HCT116 (cell line): Measurements from ENCODE around the gene RAB5IF. TPM values are rescaled to one million over a fixed set of nuclear protein-coding genes. Genes with fewer than 3 reads are reported as not detected.

Experiments used
- ATAC-seq: fragments of 200-7000 bp; cut with Tn5 transposase; 2 replicates; pipeline ENCODE4 v1.9.1; 2020; ENCODE audit warnings: mild to moderate bottlenecking, moderate library complexity
- BruUV-seq: library from RNA; stranded (reverse); fragments of 400-500 nt; replicated peaks from 2 replicates; lab custom pipeline; 2021; lab: Mats Ljungman, UMichigan
- CTCF ChIA-PET: fragments of 300-600 bp; sonication (Branson Sonifier 250); formaldehyde crosslinking; loops from one replicate; lab custom pipeline; 2021; ENCODE audit warnings: antibody characterized with exemption; lab: Charles Lee
- POLR2A ChIA-PET: fragments of 300-600, 350-600 bp; sonication (Branson Sonifier 250); formaldehyde crosslinking; loops from one replicate; lab custom pipeline; 2021; ENCODE audit warnings: antibody characterized with exemption; lab: Charles Lee
- RAD21 ChIA-PET, 2 experiments: fragments of 300-600 bp; sonication (Branson Sonifier 250); formaldehyde crosslinking; loops; one replicate each; lab custom pipeline; 2023; ENCODE audit warnings: low total read pairs in 2 of 2; ENCODE audit not compliant: uncharacterized antibody in 2 of 2, unreplicated experiment in 2 of 2, low non-redundant PET in 1 of 2; lab: Charles Lee
- DNase-seq: peaks from one replicate; pipeline ENCODE4 v3.0.0-alpha.2; 2010; ENCODE audit warnings: low read depth, low spot score
- H2AFZ ChIP-seq: fragments of 200-600 bp; shearing (Covaris generic), sonication (generic); 2 replicates; pipeline ENCODE4 v1.6.1; 2017; ENCODE audit warnings: low read depth, mixed run types, mixed read lengths, antibody characterized with exemption, low read length; ENCODE audit not compliant: poor library complexity, severe bottlenecking
- H3K27ac ChIP-seq: 2 replicates; pipeline ENCODE4 v1.5.1; 2012; ENCODE audit warnings: low read depth, low read length
- H3K27me3 ChIP-seq: fragments of 200-600 bp; sonication (generic); 2 replicates; pipeline ENCODE4 v1.6.1; 2016; ENCODE audit warnings: mixed run types, low read length, mixed read lengths; ENCODE audit not compliant: insufficient read depth
- H3K36me3 ChIP-seq, 2 experiments: fragments of 200-500 bp in 1 of 2; fragments of 200-600 bp in 1 of 2; sonication (Bioruptor generic) in 1 of 2; sonication (generic) in 1 of 2; 2 replicates each; pipeline versions ENCODE4 v1.5.1 to v1.6.1; 2014 to 2016; ENCODE audit warnings: low read length in 2 of 2, inconsistent platforms in 1 of 2, mixed read lengths in 1 of 2, mixed run types in 1 of 2; ENCODE audit not compliant: insufficient read depth in 2 of 2, control insufficient read depth in 1 of 2
- H3K4me1 ChIP-seq, 2 experiments: fragments of 200-600 bp in 1 of 2; sonication (generic) in 1 of 2; 2 replicates each; pipeline versions ENCODE4 v1.5.1 to v1.6.1; 2012 to 2017; ENCODE audit warnings: low read length in 2 of 2, inconsistent platforms in 1 of 2, mild to moderate bottlenecking in 1 of 2, mixed read lengths in 1 of 2, mixed run types in 1 of 2, moderate library complexity in 1 of 2; ENCODE audit not compliant: insufficient read depth in 2 of 2, control insufficient read depth in 1 of 2
- H3K4me2 ChIP-seq: fragments of 200-600 bp; sonication (generic); 2 replicates; pipeline ENCODE4 v1.6.1; 2017; ENCODE audit warnings: mixed run types, low read length, mixed read lengths
- H3K4me3 ChIP-seq, 2 experiments: fragments of 200-600 bp in 1 of 2; sonication (generic) in 1 of 2; replicated peaks in 1 of 2; 2 replicates each; pipeline ENCODE4 v1.5.1; 2011 to 2016; ENCODE audit warnings: low read length in 2 of 2, control low read depth in 1 of 2, low read depth in 1 of 2, mild to moderate bottlenecking in 1 of 2, mixed read lengths in 1 of 2, mixed run types in 1 of 2
- H3K79me2 ChIP-seq: fragments of 200-600 bp; sonication (generic); 2 replicates; pipeline ENCODE4 v1.6.1; 2017; ENCODE audit warnings: mild to moderate bottlenecking, mixed run types, low read length, moderate library complexity, mixed read lengths; ENCODE audit not compliant: insufficient read depth
- H3K9ac ChIP-seq: fragments of 200-600 bp; sonication (generic); 2 replicates; pipeline ENCODE4 v1.6.1; 2016; ENCODE audit warnings: low read length, mixed read lengths
- H3K9me2 ChIP-seq: fragments of 200-600 bp; sonication (generic), shearing (Covaris generic); 2 replicates; pipeline ENCODE4 v1.6.1; 2017; ENCODE audit warnings: mixed run types, mild to moderate bottlenecking, moderate library complexity; ENCODE audit not compliant: insufficient read depth
- H3K9me3 ChIP-seq, 2 experiments: fragments of 200-500 bp in 1 of 2; fragments of 200-600 bp in 1 of 2; sonication (Bioruptor generic) in 1 of 2; sonication (generic) in 1 of 2; 2 replicates each; pipeline ENCODE4 v1.6.1; 2014 to 2017; ENCODE audit warnings: low read length in 2 of 2, mixed read lengths in 2 of 2, inconsistent platforms in 1 of 2, low read depth in 1 of 2, mild to moderate bottlenecking in 1 of 2, mixed run types in 1 of 2, moderate library complexity in 1 of 2; ENCODE audit not compliant: control insufficient read depth in 1 of 2, insufficient read depth in 1 of 2
- H4K20me1 ChIP-seq: fragments of 200-600 bp; sonication (generic), shearing (Covaris generic); 2 replicates; pipeline ENCODE4 v1.6.1; 2017; ENCODE audit warnings: mixed run types, mild to moderate bottlenecking, moderate library complexity; ENCODE audit not compliant: insufficient read depth
- EGR1 ChIP-seq: IDR thresholded peaks from 2 replicates; pipeline ENCODE4 v1.6.1; 2012; ENCODE audit warnings: low read depth
- ELF1 ChIP-seq: IDR thresholded peaks from 2 replicates; pipeline ENCODE4 v1.6.1; 2012; ENCODE audit warnings: low read depth, borderline replicate concordance
- EZH2 ChIP-seq: fragments of 200-600 bp; sonication (generic); IDR thresholded peaks from 2 replicates; pipeline ENCODE4 v1.6.1; 2017; ENCODE audit warnings: antibody characterized with exemption, mixed run types
- EZH2phosphoT487 ChIP-seq: fragments of 200-600 bp; IDR thresholded peaks from 2 replicates; pipeline ENCODE4 v1.6.1; 2018; ENCODE audit warnings: antibody characterized with exemption, borderline replicate concordance
- POLR2A ChIP-seq: IDR thresholded peaks from 2 replicates; pipeline ENCODE4 v1.7.0; 2011; ENCODE audit warnings: borderline replicate concordance; ENCODE audit not compliant: insufficient read depth, insufficient read length; ENCODE audit errors: extremely low read depth
- RAD21 ChIP-seq: IDR thresholded peaks from 2 replicates; pipeline ENCODE4 v1.6.1; 2012; ENCODE audit warnings: low read depth, mild to moderate bottlenecking
- SIN3A ChIP-seq: IDR thresholded peaks from 2 replicates; pipeline ENCODE4 v1.6.1; 2012; ENCODE audit warnings: low read depth
- YY1 ChIP-seq: IDR thresholded peaks from 2 replicates; pipeline ENCODE4 v1.6.1; 2011; ENCODE audit warnings: low read length, low read depth, moderate library complexity, mild to moderate bottlenecking; ENCODE audit not compliant: insufficient replicate concordance; ENCODE audit errors: extremely low read depth
- ZFX ChIP-seq: fragments of 450-650 bp; IDR thresholded peaks from 2 replicates; pipeline ENCODE4 v1.6.1; 2017
- intact Hi-C: fragments of 100-400 bp; cut with micrococcal nuclease; formaldehyde crosslinking; loops from 2 replicates; pipeline ENCODE4 v1.10.0; 2022
- total RNA-seq: library from RNA; stranded (reverse); gene quantifications from one replicate; pipeline ENCODE4 v1.2.1, GENCODE V29; 2021; ENCODE audit not compliant: unreplicated experiment
- TF ChIP-seq, protein P1 (sequence below), 3 experiments: fragments of 200-600 bp in 1 of 3; sonication (generic) in 1 of 3; IDR thresholded peaks in 2 of 3; conservative IDR thresholded peaks in 1 of 3; 2 replicates each; pipeline ENCODE4 v1.5.1; 2012 to 2017; ENCODE audit warnings: low read depth in 2 of 3, low read length in 2 of 3, antibody characterized with exemption in 1 of 3, borderline replicate concordance in 1 of 3, control low read depth in 1 of 3, mild to moderate bottlenecking in 1 of 3, mixed read lengths in 1 of 3, mixed run types in 1 of 3, moderate library complexity in 1 of 3; ENCODE audit not compliant: insufficient read depth in 1 of 3
- TF ChIP-seq, protein P2 (sequence below): IDR thresholded peaks from 2 replicates; pipeline ENCODE4 v1.6.1; 2012

RAB5IF gene
- total RNA-seq, 1 experiment from 2014 or later = 82.9 TPM

DNA sequence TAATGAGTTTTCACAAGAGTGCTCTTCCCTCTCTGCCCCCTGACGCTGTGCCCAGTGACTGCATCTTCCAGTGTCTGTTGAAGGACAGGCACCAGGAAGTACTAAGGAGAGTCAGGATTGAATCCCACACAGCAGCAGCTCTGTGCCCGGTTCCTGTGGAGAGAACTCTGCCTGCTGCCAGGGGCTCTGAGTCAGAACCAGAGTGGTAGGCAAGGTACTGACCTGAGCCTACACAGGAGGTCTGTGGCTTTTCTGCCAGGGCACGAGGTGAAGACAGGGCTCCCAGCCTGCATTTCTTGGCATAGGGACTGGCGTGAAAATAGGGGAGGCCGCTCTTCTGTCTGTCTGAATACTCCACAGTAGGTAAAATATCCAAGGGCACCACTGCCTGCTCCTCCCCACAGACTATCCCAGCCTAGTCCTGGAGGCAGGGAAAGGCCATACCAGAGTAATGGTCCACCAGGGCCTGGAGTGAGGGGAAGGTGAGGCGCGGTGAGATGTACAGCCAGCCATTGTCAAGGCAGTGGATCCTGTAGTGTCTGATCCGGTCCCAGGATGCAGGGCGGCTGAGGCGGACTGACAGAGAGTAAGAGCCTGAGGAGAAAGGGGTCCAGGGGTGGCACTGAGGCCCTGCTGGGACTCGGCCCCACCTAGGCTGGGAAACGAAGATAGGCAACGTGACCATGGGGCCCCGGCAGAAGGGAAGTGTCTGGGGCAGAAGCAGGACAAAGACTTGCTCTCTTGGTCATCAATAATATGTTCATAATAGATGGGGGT lies 9.4 kb downstream of the RAB5IF start:
- CTCF ChIA-PET = interaction anchor here (1.1 kb wide), 1 partner anchor 9 kb away, joined by 3 read pairs; the partner anchor contains the start of gene RAB5IF

More for the DNA sequence above, 9.4 kb downstream of the RAB5IF start:
- H3K4me2 ChIP-seq = no peak overlapping the region
- peaks cover 6% of the 10 kb centered on the region; the same call in 1 of the 2 replicates for H3K79me2 ChIP-seq
- H3K27me3 ChIP-seq = no peaks in the 10 kb centered on the region
- no peak overlapping the region for H2AFZ ChIP-seq
- H4K20me1 ChIP-seq = peaks cover 5% of the 10 kb centered on the region; the same call in 1 of the 2 replicates
- DNase-seq = no peak
- ATAC-seq = no peak
- ChIA-PET RAD21 (no interaction called here), POLR2A (no interaction called here)
- no peak overlapping the region for H3K9ac ChIP-seq
- peaks cover 28 to 30% of the 10 kb centered on the region in 2 experiments for H3K36me3 ChIP-seq
- no TSS peak for BruUV-seq
- H3K4me1 ChIP-seq = peaks cover 0 to 13% of the 10 kb centered on the region in 2 experiments; a peak in 2 of 4 replicates
- no peaks in the 10 kb centered on the region for H3K9me2 ChIP-seq
- no peaks in the 10 kb centered on the region for H3K9me3 ChIP-seq
- intact Hi-C loops = loop anchor here (10.0 kb wide), 2 partner anchors 270 to 300 kb away; no protein-coding TSS in a partner anchor
- H3K4me3 ChIP-seq = no peak overlapping the region
- TF ChIP-seq, protein P1, sequence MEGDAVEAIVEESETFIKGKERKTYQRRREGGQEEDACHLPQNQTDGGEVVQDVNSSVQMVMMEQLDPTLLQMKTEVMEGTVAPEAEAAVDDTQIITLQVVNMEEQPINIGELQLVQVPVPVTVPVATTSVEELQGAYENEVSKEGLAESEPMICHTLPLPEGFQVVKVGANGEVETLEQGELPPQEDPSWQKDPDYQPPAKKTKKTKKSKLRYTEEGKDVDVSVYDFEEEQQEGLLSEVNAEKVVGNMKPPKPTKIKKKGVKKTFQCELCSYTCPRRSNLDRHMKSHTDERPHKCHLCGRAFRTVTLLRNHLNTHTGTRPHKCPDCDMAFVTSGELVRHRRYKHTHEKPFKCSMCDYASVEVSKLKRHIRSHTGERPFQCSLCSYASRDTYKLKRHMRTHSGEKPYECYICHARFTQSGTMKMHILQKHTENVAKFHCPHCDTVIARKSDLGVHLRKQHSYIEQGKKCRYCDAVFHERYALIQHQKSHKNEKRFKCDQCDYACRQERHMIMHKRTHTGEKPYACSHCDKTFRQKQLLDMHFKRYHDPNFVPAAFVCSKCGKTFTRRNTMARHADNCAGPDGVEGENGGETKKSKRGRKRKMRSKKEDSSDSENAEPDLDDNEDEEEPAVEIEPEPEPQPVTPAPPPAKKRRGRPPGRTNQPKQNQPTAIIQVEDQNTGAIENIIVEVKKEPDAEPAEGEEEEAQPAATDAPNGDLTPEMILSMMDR (IDR thresholded peaks at IDR 0.05 in 2 of 3, conservative IDR thresholded peaks at IDR 0.05 in 1 of 3; ENCODE audit: borderline replicate concordance in 1 of 3, insufficient read depth in 1 of 3, low read depth in 2 of 3, low read length in 2 of 3) = no peak
- TF ChIP-seq SIN3A (no peak), POLR2A (no peak), ELF1 (no peak), YY1 (no peak), EZH2 (no peak), RAD21 (no peak), EZH2phosphoT487 (no peak), EGR1 (no peak), ZFX (no peak)
- TF ChIP-seq, protein P2, sequence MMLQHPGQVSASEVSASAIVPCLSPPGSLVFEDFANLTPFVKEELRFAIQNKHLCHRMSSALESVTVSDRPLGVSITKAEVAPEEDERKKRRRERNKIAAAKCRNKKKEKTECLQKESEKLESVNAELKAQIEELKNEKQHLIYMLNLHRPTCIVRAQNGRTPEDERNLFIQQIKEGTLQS = no peak
- H3K27ac ChIP-seq = no peak overlapping the region
